Lung (tissue), 12 donors: ENCODE results near the gene NR5A2. TPM values are rescaled to one million over a fixed set of nuclear protein-coding genes. Genes with fewer than 3 reads are reported as not detected.

ENCODE experiments used
- ATAC-seq: fragments of 200-7000 bp; cut with Tn5 transposase; one replicate; pipeline ENCODE4 v1.9.1; 2020; ENCODE audit warnings: moderate number of reproducible peaks; ENCODE audit not compliant: insufficient read depth, low FRiP score
- DNase-seq, 3 donors: peaks; one replicate each; pipeline ENCODE4 v3.0.0-alpha.2; 2013 to 2017
- H3K27ac ChIP-seq, 2 donors: one replicate each; pipeline ENCODE4 v1.5.1; 2013; ENCODE audit warnings: mild to moderate bottlenecking in 2 of 2, moderate library complexity in 2 of 2, control low read depth in 1 of 2, inconsistent platforms in 1 of 2, low read depth in 1 of 2, low read length in 1 of 2
- H3K27me3 ChIP-seq, 3 donors: one replicate each; pipeline ENCODE4 v1.5.1; 2013; ENCODE audit warnings: low read length in 2 of 3; ENCODE audit not compliant: control insufficient read depth in 3 of 3, insufficient read depth in 3 of 3
- H3K36me3 ChIP-seq, 4 donors: one replicate each; pipeline ENCODE4 v1.5.1; 2013; ENCODE audit warnings: low read length in 4 of 4, mild to moderate bottlenecking in 1 of 4, moderate library complexity in 1 of 4; ENCODE audit not compliant: control insufficient read depth in 4 of 4, insufficient read depth in 4 of 4
- H3K4me1 ChIP-seq, 5 donors: one replicate each; pipeline ENCODE4 v1.5.1; 2013; ENCODE audit warnings: low read length in 5 of 5, mild to moderate bottlenecking in 2 of 5, moderate library complexity in 1 of 5; ENCODE audit not compliant: control insufficient read depth in 5 of 5, insufficient read depth in 5 of 5
- H3K4me3 ChIP-seq: one replicate; pipeline ENCODE4 v1.5.1; 2013; ENCODE audit warnings: mild to moderate bottlenecking, control low read depth, moderate library complexity
- H3K9ac ChIP-seq, 2 donors: one replicate each; pipeline ENCODE4 v1.5.1; 2013; ENCODE audit warnings: low read length in 2 of 2, control low read depth in 1 of 2; ENCODE audit not compliant: insufficient read depth in 1 of 2
- H3K9me3 ChIP-seq, 4 donors: one replicate each; pipeline ENCODE4 v1.5.1; 2013; ENCODE audit warnings: low read length in 3 of 4, mild to moderate bottlenecking in 1 of 4, moderate library complexity in 1 of 4; ENCODE audit not compliant: control insufficient read depth in 4 of 4, insufficient read depth in 3 of 4
- CTCF ChIP-seq: IDR thresholded peaks from 2 replicates; pipeline ENCODE4 v1.5.1; 2012; ENCODE audit warnings: mild to moderate bottlenecking; ENCODE audit errors: control extremely low read depth, extremely low read depth
- WGBS, 2 donors: extraction: QIAGEN DNeasy Blood & Tissue Kit; methylation state at CpG; one replicate each; pipeline ENCODE4 v1.1.7; 2013; 5-methylcytosine and 5-hydroxymethylcytosine counted together
- polyA plus RNA-seq, 2 donors: library from polyadenylated mRNA; stranded (reverse); fragments of 200-250 nt; gene quantifications; one replicate each; pipeline ENCODE4 v1.2.1, GENCODE V29; 2013
- total RNA-seq, 2 donors: library from RNA; depleted of rRNA in 1 of 2; stranded (reverse); fragments of >200 nt in 1 of 2; gene quantifications; one replicate each; pipeline ENCODE4 v1.2.1, GENCODE V29; 2014 to 2021
- donor health status: control.
- donor health status: control.
- donor health status: Bipolar disorder and iron deficiency.
- donor health status: healthy.
- donor health status: DM: yes; HTN: yes; CAD: no.

Gene NR5A2
- total and polyA plus RNA-seq, 4 donors: 1.2 to 8.5 (median 2.6) TPM

GRCh38 chr1:200096774-200097173, 69.3 kb downstream of the NR5A2 start:
- WGBS, 2 donors: 82 to 93% methylated on average over 3 of the region's 3 CpGs
- Histone ChIP-seq H3K27ac (no peak overlapping the region), H3K9me3 (no peaks in the 10 kb centered on the region), H3K27me3 (no peaks in the 10 kb centered on the region), H3K4me1 (peaks cover 0 to 13% (median 0%) of the 10 kb centered on the region in 5 donors), H3K9ac (no peak overlapping the region), H3K36me3 (no peaks in the 10 kb centered on the region), H3K4me3 (no peak overlapping the region)
- no peak for TF ChIP-seq CTCF
- DNase-seq (no peak), ATAC-seq (no peak)

- Histone ChIP-seq H3K36me3 (no peaks in the 10 kb centered on the region), H3K9ac (no peak overlapping the region), H3K4me3 (no peak overlapping the region), H3K27ac (peak overlapping the region in 1 of 2 donors; percentile 30), H3K9me3 (no peaks in the 10 kb centered on the region), H3K4me1 (peaks cover 0 to 13% (median 0%) of the 10 kb centered on the region in 5 donors), H3K27me3 (no peaks in the 10 kb centered on the region)
- ATAC-seq (no peak), DNase-seq (no peak)
- WGBS, 2 donors: 64 to 77% methylated on average over 3 of the region's 3 CpGs
- no peak for TF ChIP-seq CTCF
Observed at GRCh38 chr1:200099040-200099439, 71.5 kb downstream of the NR5A2 start.

GRCh38 chr1:200103966-200104583, 76.6 kb downstream of the NR5A2 start:
- H3K9me3 ChIP-seq: no peaks in the 10 kb centered on the region
- no peaks in the 10 kb centered on the region for H3K27me3 ChIP-seq
- ATAC-seq: no peak
- H3K36me3 ChIP-seq: no peaks in the 10 kb centered on the region
- no peak for TF ChIP-seq CTCF
- H3K4me3 ChIP-seq: no peak overlapping the region
- WGBS, 2 donors: 36 to 77% methylated on average over 1 of the region's 1 CpG
- H3K4me1 ChIP-seq: peaks cover 0 to 20% (median under 1%) of the 10 kb centered on the region in 5 donors
- peak in 2 of 3 donors; percentile 62 to 77 for DNase-seq
- no peak overlapping the region for H3K9ac ChIP-seq
- H3K27ac ChIP-seq: no peak overlapping the region
